BLaER1 (cell line): ENCODE measurements around the gene MAST4.
A peak's percentile ranks its signal among the peaks of the same experiment; 100 is the strongest.

Source experiments
- H3K27ac ChIP-seq: shearing (Covaris generic); formaldehyde crosslinking; 2 replicates; pipeline ENCODE4 v1.8.1; 2022
- H3K27me3 ChIP-seq: shearing (Covaris generic); formaldehyde crosslinking; 2 replicates; pipeline ENCODE4 v1.8.1; 2022
- H3K36me3 ChIP-seq: shearing (Covaris generic); formaldehyde crosslinking; 2 replicates; pipeline ENCODE4 v1.8.1; 2022
- H3K4me1 ChIP-seq: shearing (Covaris generic); formaldehyde crosslinking; 2 replicates; pipeline ENCODE4 v1.8.1; 2022
- H3K4me2 ChIP-seq: shearing (Covaris generic); formaldehyde crosslinking; 2 replicates; pipeline ENCODE4 v1.8.1; 2022
- H3K4me3 ChIP-seq: shearing (Covaris generic); formaldehyde crosslinking; 2 replicates; pipeline ENCODE4 v1.8.1; 2022
- H3K9ac ChIP-seq: shearing (Covaris generic); formaldehyde crosslinking; 2 replicates; pipeline ENCODE4 v1.8.1; 2022
- H3K9me3 ChIP-seq: shearing (Covaris generic); formaldehyde crosslinking; 2 replicates; pipeline ENCODE4 v1.8.1; 2022
- H4K20me1 ChIP-seq: shearing (Covaris generic); formaldehyde crosslinking; 2 replicates; pipeline ENCODE4 v1.8.1; 2022
- Cebpa-rat ChIP-seq: shearing (Covaris generic); IDR thresholded peaks from 2 replicates; pipeline ENCODE4 v1.8.1; 2022

The MAST4 gene

GRCh38 chr5:66843065-66843464 lies 246.9 kb downstream of the MAST4 start:
- Histone ChIP-seq H3K9me3 (no peaks in the 10 kb centered on the region), H3K4me2 (no peak overlapping the region), H3K4me1 (peaks cover 9% of the 10 kb centered on the region), H4K20me1 (no peaks in the 10 kb centered on the region), H3K27me3 (no peaks in the 10 kb centered on the region), H3K4me3 (no peak overlapping the region), H3K36me3 (no peaks in the 10 kb centered on the region), H3K9ac (no peak overlapping the region), H3K27ac (no peak overlapping the region)
- TF ChIP-seq Cebpa-rat: no peak

- H3K9me3 ChIP-seq: no peaks in the 10 kb centered on the region
- no peaks in the 10 kb centered on the region for H3K36me3 ChIP-seq
- H3K4me2 ChIP-seq: peak overlapping the region; percentile 17; the same call in 1 of the 2 replicates
- no peak for TF ChIP-seq Cebpa-rat
- H3K27me3 ChIP-seq: no peaks in the 10 kb centered on the region
- no peak overlapping the region for H3K9ac ChIP-seq
- no peak overlapping the region for H3K4me3 ChIP-seq
- no peaks in the 10 kb centered on the region for H4K20me1 ChIP-seq
- H3K4me1 ChIP-seq: peaks cover 8% of the 10 kb centered on the region; the same call in 1 of the 2 replicates
- no peak overlapping the region for H3K27ac ChIP-seq
Measured at GRCh38 chr5:66848749-66849641, 252.8 kb downstream of the MAST4 start.

GRCh38 chr5:66849803-66850202 lies 253.6 kb downstream of the MAST4 start:
- Histone ChIP-seq H3K27me3 (no peaks in the 10 kb centered on the region), H3K4me3 (no peak overlapping the region), H4K20me1 (no peaks in the 10 kb centered on the region), H3K9me3 (no peaks in the 10 kb centered on the region), H3K4me1 (peaks cover 8% of the 10 kb centered on the region; the same call in 1 of the 2 replicates), H3K9ac (no peak overlapping the region), H3K4me2 (no peak overlapping the region), H3K27ac (no peak overlapping the region), H3K36me3 (no peaks in the 10 kb centered on the region)
- TF ChIP-seq Cebpa-rat: no peak

- no peak overlapping the region for H3K4me2 ChIP-seq
- H3K9me3 ChIP-seq: no peaks in the 10 kb centered on the region
- H3K4me3 ChIP-seq: no peak overlapping the region
- no peaks in the 10 kb centered on the region for H3K36me3 ChIP-seq
- TF ChIP-seq Cebpa-rat: no peak
- H3K9ac ChIP-seq: no peak overlapping the region
- H3K27ac ChIP-seq: no peak overlapping the region
- no peaks in the 10 kb centered on the region for H4K20me1 ChIP-seq
- peaks cover 8% of the 10 kb centered on the region; the same call in 1 of the 2 replicates for H3K4me1 ChIP-seq
- H3K27me3 ChIP-seq: no peaks in the 10 kb centered on the region
Measured at GRCh38 chr5:66850354-66851075, 254.3 kb downstream of the MAST4 start.

- Histone ChIP-seq H3K4me2 (no peak overlapping the region), H3K9me3 (no peaks in the 10 kb centered on the region), H4K20me1 (no peaks in the 10 kb centered on the region), H3K36me3 (no peaks in the 10 kb centered on the region), H3K4me1 (peaks cover 8% of the 10 kb centered on the region; the same call in 1 of the 2 replicates), H3K4me3 (no peak overlapping the region), H3K27ac (no peak overlapping the region), H3K27me3 (no peaks in the 10 kb centered on the region), H3K9ac (no peak overlapping the region)
- TF ChIP-seq Cebpa-rat: no peak
Measured at GRCh38 chr5:66851306-66851705, 255.1 kb downstream of the MAST4 start.

GRCh38 chr5:66854416-66854815 lies 258.2 kb downstream of the MAST4 start:
- Histone ChIP-seq H3K27me3 (no peaks in the 10 kb centered on the region), H3K4me1 (peaks cover under 1% of the 10 kb centered on the region; the same call in 1 of the 2 replicates), H3K4me3 (no peak overlapping the region), H4K20me1 (no peaks in the 10 kb centered on the region), H3K9me3 (no peaks in the 10 kb centered on the region), H3K9ac (no peak overlapping the region), H3K36me3 (no peaks in the 10 kb centered on the region), H3K27ac (no peak overlapping the region), H3K4me2 (no peak overlapping the region)
- no peak for TF ChIP-seq Cebpa-rat

- Histone ChIP-seq H3K36me3 (no peaks in the 10 kb centered on the region), H3K4me3 (no peak overlapping the region), H3K27ac (no peak overlapping the region), H3K4me2 (no peak overlapping the region), H3K9ac (no peak overlapping the region), H3K9me3 (no peaks in the 10 kb centered on the region), H3K27me3 (no peaks in the 10 kb centered on the region), H3K4me1 (no peaks in the 10 kb centered on the region), H4K20me1 (no peaks in the 10 kb centered on the region)
- TF ChIP-seq Cebpa-rat: no peak
Measured at GRCh38 chr5:66856041-66856805, 260.0 kb downstream of the MAST4 start.

GRCh38 chr5:66859526-66859925 lies 263.3 kb downstream of the MAST4 start:
- TF ChIP-seq Cebpa-rat: no peak
- no peak overlapping the region for H3K27ac ChIP-seq
- H3K4me1 ChIP-seq: no peaks in the 10 kb centered on the region
- H3K9ac ChIP-seq: no peak overlapping the region
- no peaks in the 10 kb centered on the region for H3K36me3 ChIP-seq
- no peaks in the 10 kb centered on the region for H3K9me3 ChIP-seq
- no peaks in the 10 kb centered on the region for H3K27me3 ChIP-seq
- no peak overlapping the region for H3K4me2 ChIP-seq
- H3K4me3 ChIP-seq: no peak overlapping the region
- no peaks in the 10 kb centered on the region for H4K20me1 ChIP-seq

GRCh38 chr5:66860199-66860975 lies 264.2 kb downstream of the MAST4 start:
- Histone ChIP-seq H3K27me3 (no peaks in the 10 kb centered on the region), H3K4me1 (no peaks in the 10 kb centered on the region), H3K9me3 (no peaks in the 10 kb centered on the region), H3K4me3 (no peak overlapping the region), H3K36me3 (no peaks in the 10 kb centered on the region), H3K9ac (no peak overlapping the region), H4K20me1 (no peaks in the 10 kb centered on the region), H3K27ac (no peak overlapping the region), H3K4me2 (no peak overlapping the region)
- no peak for TF ChIP-seq Cebpa-rat
